HK-2 (cell line): Measurements from ENCODE around the gene GDF2.

ENCODE experiments used
- DNase-seq: peaks from one replicate; pipeline ENCODE4 v3.0.0-alpha.2; 2018; ENCODE audit not compliant: unreplicated experiment

Gene GDF2

GRCh38 chr10:47368431-47369180, 46.4 kb downstream of the GDF2 start:
- no peak for DNase-seq

GRCh38 chr10:47369251-47369894, 47.1 kb downstream of the GDF2 start:
- no peak for DNase-seq

DNA sequence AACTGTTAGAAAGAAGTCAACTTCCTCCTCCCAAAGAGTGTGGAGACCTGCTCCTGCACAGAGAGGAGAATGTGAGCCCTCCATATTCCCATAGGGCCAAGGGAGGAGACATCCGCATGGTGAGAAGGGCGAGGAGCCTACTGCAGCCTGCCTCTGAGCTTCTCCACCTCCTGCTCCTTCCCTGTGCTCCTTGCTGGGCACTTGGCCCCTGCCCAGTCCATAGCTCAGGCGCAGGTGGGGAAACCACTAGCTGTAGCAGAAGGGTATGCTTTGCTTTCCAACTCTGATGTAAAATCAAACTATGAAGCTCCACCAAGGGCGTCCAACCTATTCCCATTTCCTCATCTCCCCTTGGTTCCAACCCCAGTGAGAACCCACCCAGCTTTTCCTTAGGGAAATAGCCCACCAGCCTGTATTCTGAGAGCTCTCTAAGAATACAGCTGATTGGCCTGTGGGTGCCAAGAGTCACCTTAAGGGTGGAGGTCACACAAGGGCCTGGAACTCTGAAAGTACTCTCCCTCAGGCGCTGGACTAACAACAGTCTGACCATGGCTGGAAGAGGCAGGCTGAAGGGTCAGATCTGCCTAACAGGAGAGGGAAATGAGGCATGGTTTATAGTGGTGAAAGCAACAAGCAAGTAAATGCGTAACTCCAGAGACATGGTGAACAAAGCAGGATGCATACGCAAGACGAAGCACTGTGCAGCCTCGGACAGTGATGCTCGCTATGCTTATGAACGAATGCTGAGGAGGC, 47.9 kb downstream of the GDF2 start:
- DNase-seq: no peak

- no peak for DNase-seq
These were observed 48.6 kb downstream of the GDF2 start for GRCh38 chr10:47370878-47371277.

DNA sequence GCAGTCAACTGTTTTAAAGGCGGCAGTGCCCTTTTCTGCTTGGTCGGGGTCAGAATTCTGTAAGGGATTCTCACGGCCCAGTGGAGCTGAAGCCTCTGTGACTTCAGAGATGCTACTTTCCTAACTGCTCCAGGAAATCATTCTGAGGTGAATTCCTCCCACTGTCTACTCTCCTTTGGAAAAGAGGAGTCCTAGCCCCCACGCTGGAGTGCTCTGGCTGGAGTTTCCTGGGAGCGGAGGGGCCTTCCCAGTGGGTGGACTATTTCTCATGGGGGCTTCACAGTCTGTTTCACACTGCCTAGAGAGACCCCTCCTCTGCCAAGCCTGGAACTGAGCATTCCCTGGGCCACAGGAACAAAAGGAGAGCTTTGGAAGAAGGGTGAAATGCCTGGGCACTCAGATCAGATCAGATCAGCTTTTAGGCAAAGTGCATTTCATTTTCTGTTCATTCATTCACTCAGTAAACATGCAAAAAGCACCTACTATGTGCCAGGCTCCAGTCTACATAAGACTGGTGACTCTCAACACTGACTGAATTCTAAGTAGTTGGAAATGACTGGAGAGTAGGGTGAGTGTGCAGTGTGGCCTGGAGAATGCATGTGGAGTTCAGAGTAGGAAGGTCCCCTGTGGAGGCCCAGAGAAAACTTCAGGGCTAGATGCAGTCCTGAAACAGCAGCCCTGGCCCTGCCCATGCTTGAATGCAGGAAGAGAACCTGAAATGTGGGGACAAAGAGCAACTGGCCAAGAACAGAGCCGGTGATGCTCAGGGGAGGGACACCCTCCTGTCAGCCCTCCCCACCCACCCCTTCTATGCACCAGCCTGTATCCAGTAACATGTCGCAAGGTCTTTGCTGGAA, 49.6 kb downstream of the GDF2 start:
- no peak for DNase-seq

DNA sequence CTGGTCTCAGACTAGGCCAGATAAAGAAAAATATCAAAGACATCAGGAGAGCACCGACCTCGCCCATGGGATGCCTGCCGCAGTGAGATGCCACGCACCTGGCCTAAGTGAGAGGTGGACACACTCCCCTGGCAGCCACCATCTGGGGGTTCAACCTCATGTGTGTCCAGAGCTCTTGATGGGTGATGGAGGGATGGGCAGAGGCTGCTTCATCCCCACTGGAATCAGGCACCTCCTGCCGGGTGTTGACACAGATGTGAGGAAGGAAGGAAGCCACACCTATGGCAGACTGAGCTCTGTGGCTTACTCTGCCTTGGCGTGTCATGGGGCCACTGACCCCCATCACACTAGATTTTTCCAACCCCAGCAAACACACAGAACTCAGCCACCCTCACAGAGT, 50.5 kb downstream of the GDF2 start:
- DNase-seq: no peak

DNA sequence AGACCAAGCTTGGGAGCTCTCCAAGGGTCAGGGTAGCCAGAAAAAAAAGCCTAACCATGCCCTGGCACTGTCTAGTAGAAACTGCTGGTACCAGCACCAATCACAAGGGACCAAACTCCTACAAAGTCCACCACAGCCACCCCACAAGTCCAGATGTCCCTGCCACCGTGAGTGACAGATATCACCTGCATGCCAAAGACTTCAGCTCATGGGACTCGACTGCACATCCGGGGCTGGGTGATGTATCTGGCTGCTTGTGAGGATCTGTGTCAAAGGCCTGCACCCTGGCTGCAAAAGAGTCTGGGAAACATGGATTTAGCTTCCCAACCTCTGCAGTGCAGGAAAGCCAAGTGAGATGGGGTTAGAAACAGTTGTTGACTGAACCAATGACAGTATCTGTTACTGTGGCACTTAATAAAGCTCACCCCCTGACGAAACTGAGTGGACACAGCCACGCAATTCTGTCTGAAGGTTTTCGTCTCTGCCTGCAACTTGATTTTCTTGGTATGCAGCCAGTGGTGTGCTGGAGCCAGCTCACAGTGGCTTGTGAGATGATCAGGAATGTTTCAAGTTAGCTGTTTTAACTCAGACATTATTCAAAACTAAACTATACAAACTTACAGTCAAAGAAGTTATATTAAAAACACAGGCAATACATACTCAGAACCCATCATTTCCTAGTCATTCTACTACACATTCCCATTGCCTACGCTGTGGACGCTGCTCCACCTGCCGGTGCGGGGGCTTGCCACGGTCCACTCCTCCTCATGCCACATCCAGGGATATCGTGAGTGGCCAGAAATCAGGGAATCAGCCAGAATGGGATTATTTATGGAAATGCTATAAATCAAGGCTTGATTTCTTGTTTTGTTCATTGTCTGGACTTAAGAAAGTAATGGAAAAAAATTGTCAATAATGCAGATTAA, 52.6 kb downstream of the GDF2 start:
- DNase-seq: no peak

- DNase-seq: no peak
These were observed 54.4 kb downstream of the GDF2 start for GRCh38 chr10:47376522-47377220.
